DND-41 (cell line): ENCODE results near the gene ANKS1B.

Experiments used
- EZH2 ChIP-seq: IDR thresholded peaks from 3 replicates; pipeline ENCODE4 v1.6.1; 2012; ENCODE audit warnings: borderline replicate concordance, low read depth, mild to moderate bottlenecking, moderate library complexity, low read length, inconsistent platforms; ENCODE audit not compliant: severe bottlenecking
- TF ChIP-seq, protein P1 (sequence below): IDR thresholded peaks from 2 replicates; pipeline ENCODE4 v1.5.1; 2012; ENCODE audit warnings: borderline replicate concordance, low read length, moderate library complexity, mild to moderate bottlenecking; ENCODE audit not compliant: poor library complexity, severe bottlenecking; ENCODE audit errors: extremely low read depth

GRCh38 chr12:99644629-99645028 lies 340.1 kb downstream of the ANKS1B start:
- TF ChIP-seq, protein P1, sequence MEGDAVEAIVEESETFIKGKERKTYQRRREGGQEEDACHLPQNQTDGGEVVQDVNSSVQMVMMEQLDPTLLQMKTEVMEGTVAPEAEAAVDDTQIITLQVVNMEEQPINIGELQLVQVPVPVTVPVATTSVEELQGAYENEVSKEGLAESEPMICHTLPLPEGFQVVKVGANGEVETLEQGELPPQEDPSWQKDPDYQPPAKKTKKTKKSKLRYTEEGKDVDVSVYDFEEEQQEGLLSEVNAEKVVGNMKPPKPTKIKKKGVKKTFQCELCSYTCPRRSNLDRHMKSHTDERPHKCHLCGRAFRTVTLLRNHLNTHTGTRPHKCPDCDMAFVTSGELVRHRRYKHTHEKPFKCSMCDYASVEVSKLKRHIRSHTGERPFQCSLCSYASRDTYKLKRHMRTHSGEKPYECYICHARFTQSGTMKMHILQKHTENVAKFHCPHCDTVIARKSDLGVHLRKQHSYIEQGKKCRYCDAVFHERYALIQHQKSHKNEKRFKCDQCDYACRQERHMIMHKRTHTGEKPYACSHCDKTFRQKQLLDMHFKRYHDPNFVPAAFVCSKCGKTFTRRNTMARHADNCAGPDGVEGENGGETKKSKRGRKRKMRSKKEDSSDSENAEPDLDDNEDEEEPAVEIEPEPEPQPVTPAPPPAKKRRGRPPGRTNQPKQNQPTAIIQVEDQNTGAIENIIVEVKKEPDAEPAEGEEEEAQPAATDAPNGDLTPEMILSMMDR = no peak
- no peak for TF ChIP-seq EZH2
